Liver (tissue), 9 donors: ENCODE measurements around the gene JPH3. TPM values are rescaled to one million over a fixed set of nuclear protein-coding genes. Genes with fewer than 3 reads are reported as not detected.

Source experiments
- DNase-seq: peaks from one replicate; pipeline ENCODE4 v3.0.0-alpha.2; 2017; ENCODE audit warnings: low spot score
- H3K27ac ChIP-seq, 2 donors: one replicate each; pipeline ENCODE4 v1.7.0; 2013; ENCODE audit warnings: inconsistent platforms in 2 of 2, low read length in 2 of 2, control low read depth in 1 of 2, low read depth in 1 of 2, mild to moderate bottlenecking in 1 of 2
- H3K27me3 ChIP-seq, 4 donors: one replicate each; pipeline versions ENCODE4 v1.6.1 to v1.7.0; 2013; ENCODE audit warnings: low read length in 3 of 4, inconsistent platforms in 1 of 4, mild to moderate bottlenecking in 1 of 4, moderate library complexity in 1 of 4; ENCODE audit not compliant: control insufficient read depth in 4 of 4, insufficient read depth in 4 of 4
- H3K36me3 ChIP-seq, 4 donors: one replicate each; pipeline versions ENCODE4 v1.6.1 to v1.7.0; 2013; ENCODE audit warnings: low read length in 3 of 4, mild to moderate bottlenecking in 3 of 4, low read depth in 1 of 4, moderate library complexity in 1 of 4; ENCODE audit not compliant: control insufficient read depth in 4 of 4, insufficient read depth in 3 of 4
- H3K4me1 ChIP-seq, 4 donors: one replicate each; pipeline versions ENCODE4 v1.6.1 to v1.7.0; 2013; ENCODE audit warnings: low read length in 3 of 4, mild to moderate bottlenecking in 3 of 4, moderate library complexity in 1 of 4; ENCODE audit not compliant: control insufficient read depth in 4 of 4, insufficient read depth in 4 of 4
- H3K4me3 ChIP-seq, 3 donors: one replicate each; pipeline versions ENCODE4 v1.6.1 to v1.7.0; 2013; ENCODE audit warnings: low read length in 3 of 3, control low read depth in 1 of 3, low read depth in 1 of 3, mild to moderate bottlenecking in 1 of 3
- H3K9ac ChIP-seq, 2 donors: one replicate each; pipeline ENCODE4 v1.7.0; 2013; ENCODE audit warnings: low read length in 2 of 2, mild to moderate bottlenecking in 2 of 2, moderate library complexity in 2 of 2, control low read depth in 1 of 2, low read depth in 1 of 2
- H3K9me3 ChIP-seq, 4 donors: one replicate each; pipeline versions ENCODE4 v1.6.1 to v1.7.0; 2013; ENCODE audit warnings: low read length in 3 of 4; ENCODE audit not compliant: control insufficient read depth in 4 of 4
- EGR1 ChIP-seq, 2 donors: IDR thresholded peaks; 2 replicates each; pipeline ENCODE4 v1.6.1; 2016 to 2018; ENCODE audit warnings: antibody characterized with exemption in 2 of 2, low read depth in 2 of 2
- FOXA1 ChIP-seq: IDR thresholded peaks from 2 replicates; pipeline ENCODE4 v1.6.1; 2016; ENCODE audit warnings: antibody characterized with exemption
- FOXA2 ChIP-seq: IDR thresholded peaks from 2 replicates; pipeline ENCODE4 v1.6.1; 2016; ENCODE audit warnings: antibody characterized with exemption
- GABPA ChIP-seq, 2 donors: IDR thresholded peaks in 1 of 2; conservative IDR thresholded peaks in 1 of 2; 2 replicates each; pipeline ENCODE4 v1.6.1; 2016; ENCODE audit warnings: antibody characterized with exemption in 2 of 2, mild to moderate bottlenecking in 1 of 2, moderate library complexity in 1 of 2
- HNF4A ChIP-seq, 2 donors: conservative IDR thresholded peaks; 2 replicates each; pipeline ENCODE4 v1.6.1; 2016; ENCODE audit warnings: antibody characterized with exemption in 2 of 2, mild to moderate bottlenecking in 2 of 2
- HNF4G ChIP-seq: IDR thresholded peaks from 2 replicates; pipeline ENCODE4 v1.6.1; 2016; ENCODE audit warnings: antibody characterized with exemption
- JUND ChIP-seq, 2 donors: IDR thresholded peaks; 2 replicates each; pipeline ENCODE4 v1.6.1; 2016; ENCODE audit warnings: antibody characterized with exemption in 2 of 2
- MAX ChIP-seq: IDR thresholded peaks from 2 replicates; pipeline ENCODE4 v1.6.1; 2016; ENCODE audit warnings: antibody characterized with exemption
- NR2F2 ChIP-seq: IDR thresholded peaks from 2 replicates; pipeline ENCODE4 v1.6.1; 2016; ENCODE audit warnings: antibody characterized with exemption
- RAD21 ChIP-seq, 2 donors: IDR thresholded peaks; 2 replicates each; pipeline ENCODE4 v1.6.1; 2016; ENCODE audit warnings: antibody characterized with exemption in 2 of 2, mild to moderate bottlenecking in 2 of 2
- REST ChIP-seq: IDR thresholded peaks from 2 replicates; pipeline ENCODE4 v1.6.1; 2016; ENCODE audit warnings: antibody characterized with exemption, mild to moderate bottlenecking
- RXRA ChIP-seq, 2 donors: IDR thresholded peaks; 2 replicates each; pipeline ENCODE4 v1.6.1; 2017 to 2018; ENCODE audit warnings: antibody characterized with exemption in 2 of 2, mild to moderate bottlenecking in 1 of 2
- SP1 ChIP-seq: IDR thresholded peaks from 2 replicates; pipeline ENCODE4 v1.6.1; 2018; ENCODE audit warnings: antibody characterized with exemption, mild to moderate bottlenecking
- TAF1 ChIP-seq: conservative IDR thresholded peaks from 2 replicates; pipeline ENCODE4 v1.6.1; 2016; ENCODE audit warnings: antibody characterized with exemption, mild to moderate bottlenecking
- YY1 ChIP-seq: IDR thresholded peaks from 2 replicates; pipeline ENCODE4 v1.6.1; 2016; ENCODE audit warnings: antibody characterized with exemption, mild to moderate bottlenecking
- ZBTB33 ChIP-seq: IDR thresholded peaks from 2 replicates; pipeline ENCODE4 v1.6.1; 2016; ENCODE audit warnings: antibody characterized with exemption
- WGBS: extraction: QIAGEN DNeasy Blood & Tissue Kit; methylation state at CpG from one replicate; pipeline ENCODE4 v1.1.7; 2013; 5-methylcytosine and 5-hydroxymethylcytosine counted together
- polyA plus RNA-seq, 2 donors: library from polyadenylated mRNA; stranded (reverse) in 1 of 2; unstranded in 1 of 2; fragments of 200-250 nt in 1 of 2; fragments of >200 nt in 1 of 2; fragmentation: Nextera tagmentation in 1 of 2; extraction: Ambion mirVana in 1 of 2; gene quantifications; one replicate each; pipeline versions ENCODE4 v1.2.1 to v1.2.3, GENCODE V29; 2013 to 2015
- total RNA-seq, 2 donors: library from RNA; depleted of rRNA; stranded (reverse); fragments of >200 nt; gene quantifications; one replicate each; pipeline ENCODE4 v1.2.3, GENCODE V29; 2014
- TF ChIP-seq, protein P1 (sequence below): fragments of 150-350 bp; IDR thresholded peaks from 2 replicates; pipeline ENCODE4 v1.5.1; 2017; ENCODE audit warnings: improper control_type of control experiment, low read depth, low read length; ENCODE audit not compliant: missing input control
- TF ChIP-seq, protein P2 (sequence below): IDR thresholded peaks from 2 replicates; pipeline ENCODE4 v1.6.1; 2016; ENCODE audit warnings: antibody characterized with exemption
- donor health status: healthy.
- donor health status: healthy.
- donor health status: healthy.
- donor health status: healthy.
- donor health status: healthy.

Gene JPH3
- total and polyA plus RNA-seq, 4 donors = under 0.01 to 0.09 (median 0.04) TPM

DNA sequence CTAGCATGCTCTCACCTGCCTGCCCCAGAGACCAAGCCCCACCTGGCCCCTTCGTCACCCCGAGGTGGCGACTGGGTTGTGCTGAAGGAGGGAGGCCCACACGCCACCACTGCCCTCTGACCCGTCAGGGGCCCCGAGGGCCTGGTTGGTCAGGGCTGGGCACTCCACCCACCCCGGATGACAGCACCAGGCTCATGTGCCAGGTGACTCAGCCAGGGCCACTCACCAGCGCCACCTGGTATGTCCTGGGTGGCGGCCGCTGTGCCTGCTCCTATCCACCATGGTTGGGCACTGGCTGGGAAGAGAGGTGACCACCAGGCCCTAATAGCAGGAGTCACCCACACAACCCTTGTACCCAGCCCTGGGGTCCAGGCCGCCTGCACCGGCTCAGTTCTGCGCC, 68.9 kb downstream of the JPH3 start:
- no peaks in the 10 kb centered on the region for H3K9me3 ChIP-seq
- TF ChIP-seq FOXA2 (no peak), TAF1 (no peak)
- H3K27me3 ChIP-seq = no peaks in the 10 kb centered on the region
- H3K9ac ChIP-seq = no peak overlapping the region
- H3K27ac ChIP-seq = no peak overlapping the region
- H3K36me3 ChIP-seq = no peaks in the 10 kb centered on the region
- 93% methylated on average over 13 of the region's 13 CpGs for WGBS
- DNase-seq = no peak
- no peak overlapping the region for H3K4me3 ChIP-seq
- peaks cover 0 to 1% (median 0%) of the 10 kb centered on the region in 4 donors for H3K4me1 ChIP-seq

- no peaks in the 10 kb centered on the region for H3K9me3 ChIP-seq
- no peaks in the 10 kb centered on the region for H3K36me3 ChIP-seq
- TF ChIP-seq REST (no peak), NR2F2 (no peak), GABPA (IDR thresholded peaks at IDR 0.05 in 1 of 2, conservative IDR thresholded peaks at IDR 0.05 in 1 of 2) (no peak), FOXA2 (no peak), JUND (IDR thresholded peaks at IDR 0.05) (no peak), FOXA1 (no peak), MAX (no peak), RAD21 (IDR thresholded peaks at IDR 0.05) (no peak), ZBTB33 (no peak), EGR1 (IDR thresholded peaks at IDR 0.05; ENCODE audit: low read depth in 2 of 2) (no peak), HNF4A (conservative IDR thresholded peaks at IDR 0.05) (no peak), TAF1 (no peak), YY1 (no peak), SP1 (no peak), HNF4G (no peak), RXRA (IDR thresholded peaks at IDR 0.05) (no peak)
- TF ChIP-seq, protein P1, sequence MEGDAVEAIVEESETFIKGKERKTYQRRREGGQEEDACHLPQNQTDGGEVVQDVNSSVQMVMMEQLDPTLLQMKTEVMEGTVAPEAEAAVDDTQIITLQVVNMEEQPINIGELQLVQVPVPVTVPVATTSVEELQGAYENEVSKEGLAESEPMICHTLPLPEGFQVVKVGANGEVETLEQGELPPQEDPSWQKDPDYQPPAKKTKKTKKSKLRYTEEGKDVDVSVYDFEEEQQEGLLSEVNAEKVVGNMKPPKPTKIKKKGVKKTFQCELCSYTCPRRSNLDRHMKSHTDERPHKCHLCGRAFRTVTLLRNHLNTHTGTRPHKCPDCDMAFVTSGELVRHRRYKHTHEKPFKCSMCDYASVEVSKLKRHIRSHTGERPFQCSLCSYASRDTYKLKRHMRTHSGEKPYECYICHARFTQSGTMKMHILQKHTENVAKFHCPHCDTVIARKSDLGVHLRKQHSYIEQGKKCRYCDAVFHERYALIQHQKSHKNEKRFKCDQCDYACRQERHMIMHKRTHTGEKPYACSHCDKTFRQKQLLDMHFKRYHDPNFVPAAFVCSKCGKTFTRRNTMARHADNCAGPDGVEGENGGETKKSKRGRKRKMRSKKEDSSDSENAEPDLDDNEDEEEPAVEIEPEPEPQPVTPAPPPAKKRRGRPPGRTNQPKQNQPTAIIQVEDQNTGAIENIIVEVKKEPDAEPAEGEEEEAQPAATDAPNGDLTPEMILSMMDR = no peak
- TF ChIP-seq, protein P2, sequence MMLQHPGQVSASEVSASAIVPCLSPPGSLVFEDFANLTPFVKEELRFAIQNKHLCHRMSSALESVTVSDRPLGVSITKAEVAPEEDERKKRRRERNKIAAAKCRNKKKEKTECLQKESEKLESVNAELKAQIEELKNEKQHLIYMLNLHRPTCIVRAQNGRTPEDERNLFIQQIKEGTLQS = no peak
- H3K27me3 ChIP-seq = no peaks in the 10 kb centered on the region
- H3K4me1 ChIP-seq = peaks cover 0 to 1% (median 0%) of the 10 kb centered on the region in 4 donors
- no peak for DNase-seq
- no peak overlapping the region for H3K27ac ChIP-seq
- H3K4me3 ChIP-seq = no peak overlapping the region
- H3K9ac ChIP-seq = no peak overlapping the region
- WGBS = 84% methylated on average over 20 of the region's 20 CpGs
Observed at GRCh38 chr16:87671715-87672270, 69.5 kb downstream of the JPH3 start.
